22Rv1 (cell line): ENCODE data around the gene HAS3.
"Not testable (repeated sequence)": the region's sequence is repeated elsewhere in the genome, so short reads cannot be mapped to it uniquely, and the experiment has no call there.

Experiments
- H3K27ac ChIP-seq: fragments of 450-650 bp; 2 replicates; pipeline ENCODE4 v1.5.1; 2017
- ZFX ChIP-seq: fragments of 450-650 bp; IDR thresholded peaks from 2 replicates; pipeline ENCODE4 v1.6.1; 2017; ENCODE audit warnings: antibody characterized with exemption, borderline replicate concordance
- TF ChIP-seq, protein P1 (sequence below): fragments of 450-650 bp; IDR thresholded peaks from 2 replicates; pipeline ENCODE4 v1.5.1; 2017; ENCODE audit warnings: mild to moderate bottlenecking

HAS3 gene

GRCh38 chr16:69118994-69119393 is 13.5 kb downstream of the HAS3 start:
- H3K27ac ChIP-seq: no peak overlapping the region
- TF ChIP-seq, protein P1, sequence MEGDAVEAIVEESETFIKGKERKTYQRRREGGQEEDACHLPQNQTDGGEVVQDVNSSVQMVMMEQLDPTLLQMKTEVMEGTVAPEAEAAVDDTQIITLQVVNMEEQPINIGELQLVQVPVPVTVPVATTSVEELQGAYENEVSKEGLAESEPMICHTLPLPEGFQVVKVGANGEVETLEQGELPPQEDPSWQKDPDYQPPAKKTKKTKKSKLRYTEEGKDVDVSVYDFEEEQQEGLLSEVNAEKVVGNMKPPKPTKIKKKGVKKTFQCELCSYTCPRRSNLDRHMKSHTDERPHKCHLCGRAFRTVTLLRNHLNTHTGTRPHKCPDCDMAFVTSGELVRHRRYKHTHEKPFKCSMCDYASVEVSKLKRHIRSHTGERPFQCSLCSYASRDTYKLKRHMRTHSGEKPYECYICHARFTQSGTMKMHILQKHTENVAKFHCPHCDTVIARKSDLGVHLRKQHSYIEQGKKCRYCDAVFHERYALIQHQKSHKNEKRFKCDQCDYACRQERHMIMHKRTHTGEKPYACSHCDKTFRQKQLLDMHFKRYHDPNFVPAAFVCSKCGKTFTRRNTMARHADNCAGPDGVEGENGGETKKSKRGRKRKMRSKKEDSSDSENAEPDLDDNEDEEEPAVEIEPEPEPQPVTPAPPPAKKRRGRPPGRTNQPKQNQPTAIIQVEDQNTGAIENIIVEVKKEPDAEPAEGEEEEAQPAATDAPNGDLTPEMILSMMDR: no peak
- no peak for TF ChIP-seq ZFX

DNA sequence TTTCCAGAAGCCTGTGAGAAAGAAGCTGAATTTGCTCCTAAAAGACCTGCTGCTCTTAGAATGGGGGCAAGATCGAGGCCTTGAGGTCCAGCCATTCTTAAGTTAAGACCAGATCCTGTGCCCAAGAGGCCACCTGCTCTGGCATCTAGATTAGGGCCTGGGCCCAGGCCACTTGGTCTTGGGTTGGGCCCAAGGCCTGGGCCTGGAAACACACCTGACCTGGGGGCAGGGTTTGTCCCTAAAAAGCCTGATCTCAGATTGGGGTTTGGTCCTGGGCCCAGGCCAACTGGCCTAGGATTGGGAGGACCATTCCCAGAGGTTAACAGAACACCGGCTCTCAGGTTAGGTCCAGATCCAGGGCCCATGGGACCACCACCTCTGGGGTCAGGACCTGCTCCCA is 14.1 kb downstream of the HAS3 start:
- H3K27ac ChIP-seq: no peak overlapping the region
- TF ChIP-seq, protein P1: no peak
- no peak for TF ChIP-seq ZFX

GRCh38 chr16:69120096-69120664 is 14.7 kb downstream of the HAS3 start:
- H3K27ac ChIP-seq: no peak overlapping the region
- TF ChIP-seq, protein P1: no peak
- TF ChIP-seq ZFX: no peak

DNA sequence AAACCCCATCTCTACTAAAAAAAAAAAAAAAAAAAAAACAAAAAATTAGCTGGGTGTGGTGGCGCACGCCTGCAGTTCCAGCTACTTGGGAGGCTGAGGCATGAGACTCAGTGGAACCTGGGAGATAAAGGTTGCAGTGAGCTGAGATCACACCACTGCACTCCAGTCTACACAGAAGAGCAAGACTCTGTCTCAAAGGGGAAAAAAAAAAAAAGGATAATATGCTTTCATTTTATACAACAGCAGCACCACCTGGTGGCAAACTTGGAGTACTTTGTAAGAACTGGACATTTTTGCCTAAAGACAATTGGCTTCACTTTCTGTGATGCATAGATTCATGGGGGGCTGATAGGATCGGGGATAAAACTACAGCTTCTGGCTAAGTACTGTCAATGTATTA is 18.5 kb downstream of the HAS3 start:
- no peak for TF ChIP-seq ZFX
- TF ChIP-seq, protein P1: peak; percentile 74
- H3K27ac ChIP-seq: no peak overlapping the region

GRCh38 chr16:69124406-69124805 is 19.0 kb downstream of the HAS3 start:
- H3K27ac ChIP-seq: not testable (repeated sequence)

- not testable (repeated sequence) for H3K27ac ChIP-seq
Measured at GRCh38 chr16:69124961-69125360, 19.5 kb downstream of the HAS3 start.

- TF ChIP-seq, protein P1: no peak
- no peak for TF ChIP-seq ZFX
- no peak overlapping the region for H3K27ac ChIP-seq
Measured at GRCh38 chr16:69126221-69126620, 20.8 kb downstream of the HAS3 start.

DNA sequence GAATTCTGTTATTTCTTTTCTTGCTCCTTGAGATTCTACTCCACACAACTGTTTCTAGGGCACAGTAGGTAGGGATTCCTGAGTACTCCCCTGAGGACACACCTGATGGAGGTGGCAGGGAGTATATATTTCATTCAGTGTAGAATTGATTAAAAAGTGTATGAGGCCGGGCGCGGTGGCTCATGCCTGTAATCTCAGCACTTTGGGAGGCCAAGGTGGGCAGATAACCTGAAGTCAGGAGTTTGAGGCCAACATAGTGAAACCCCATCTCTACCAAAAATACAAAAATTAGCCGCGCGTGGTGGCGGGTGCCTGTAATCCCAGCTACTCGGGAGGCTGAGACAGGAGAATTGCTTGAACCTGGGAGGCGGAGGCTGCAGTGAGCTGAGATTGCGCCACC is 21.3 kb downstream of the HAS3 start:
- H3K27ac ChIP-seq: not testable (repeated sequence)

DNA sequence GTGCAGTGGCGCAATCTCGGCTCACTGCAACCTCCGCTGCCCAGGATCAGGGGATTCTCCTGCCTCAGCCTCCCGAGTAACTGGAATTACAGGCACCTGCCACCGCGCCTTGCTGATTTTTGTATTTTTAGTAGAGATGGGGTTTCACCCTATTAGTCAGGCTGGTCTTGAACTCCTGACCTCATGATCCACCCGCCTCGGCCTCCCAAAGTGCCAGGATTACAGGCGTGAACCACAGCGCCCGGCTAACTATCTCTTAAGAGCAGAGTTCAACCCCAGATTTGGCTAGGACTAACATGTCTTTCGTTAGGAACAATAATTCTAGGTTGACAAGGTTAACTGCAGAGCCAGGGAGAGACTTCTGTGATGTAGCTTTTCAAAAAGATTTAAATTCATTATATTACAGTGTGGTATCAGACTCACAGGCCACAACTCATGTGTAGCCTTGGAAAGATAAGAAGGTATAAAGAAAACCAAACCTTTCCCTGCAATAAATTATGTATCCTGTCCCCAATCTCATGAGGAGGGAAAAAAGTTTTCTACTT is 22.6 kb downstream of the HAS3 start:
- TF ChIP-seq ZFX: no peak
- TF ChIP-seq, protein P1: no peak
- no peak overlapping the region for H3K27ac ChIP-seq
